SIG-M5 (cell line): ENCODE measurements around the gene CLDN6.
"Not testable (repeated sequence)": the region's sequence is repeated elsewhere in the genome, so short reads cannot be mapped to it uniquely, and the experiment has no call there.

Experiments used
- DNase-seq: peaks from one replicate; lab custom pipeline; 2025; lab: John Stamatoyannopoulos, UW

The CLDN6 gene, protein sequence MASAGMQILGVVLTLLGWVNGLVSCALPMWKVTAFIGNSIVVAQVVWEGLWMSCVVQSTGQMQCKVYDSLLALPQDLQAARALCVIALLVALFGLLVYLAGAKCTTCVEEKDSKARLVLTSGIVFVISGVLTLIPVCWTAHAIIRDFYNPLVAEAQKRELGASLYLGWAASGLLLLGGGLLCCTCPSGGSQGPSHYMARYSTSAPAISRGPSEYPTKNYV

DNA sequence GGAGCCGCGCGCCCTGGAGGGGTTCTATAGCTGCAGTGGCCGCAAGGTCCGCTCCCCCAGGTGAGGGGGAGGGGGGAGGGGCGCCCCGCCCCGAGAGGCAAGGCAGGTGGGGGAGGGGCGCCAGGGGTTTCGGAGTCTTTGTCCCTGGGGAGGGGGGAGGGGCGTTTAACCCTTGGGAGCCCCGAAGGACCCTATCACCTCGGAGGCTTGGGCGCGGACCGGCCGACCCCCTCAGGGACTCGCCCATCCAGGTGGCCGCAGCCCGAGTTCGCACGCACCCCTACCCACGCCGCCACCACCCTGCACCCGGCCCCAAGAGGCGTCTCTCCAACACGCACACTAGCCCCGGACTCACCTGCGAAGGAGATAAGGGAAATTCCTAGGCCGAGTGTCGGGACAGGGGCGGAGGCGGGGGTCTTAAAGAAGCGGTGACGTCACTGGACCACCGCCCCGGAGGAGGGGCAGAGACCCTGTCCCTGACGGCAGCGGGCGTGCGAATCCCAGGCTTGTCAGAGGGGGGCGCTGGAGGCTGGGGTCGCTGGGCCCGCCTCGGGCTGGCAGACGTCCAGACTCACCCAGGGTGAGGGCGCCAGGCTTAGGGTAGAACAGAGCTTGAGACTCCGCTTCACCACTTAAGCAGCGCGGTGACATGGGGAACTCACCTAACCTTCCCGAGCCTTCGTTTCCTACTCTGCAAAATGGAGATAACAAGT lies at the start of gene CLDN6:
Gene CLDN6, minus strand, starts transcription at position 390 of the 713 bp plus-strand sequence. CDS start 2,162 bp downstream, outside the sequence.
- no peak for DNase-seq

DNA sequence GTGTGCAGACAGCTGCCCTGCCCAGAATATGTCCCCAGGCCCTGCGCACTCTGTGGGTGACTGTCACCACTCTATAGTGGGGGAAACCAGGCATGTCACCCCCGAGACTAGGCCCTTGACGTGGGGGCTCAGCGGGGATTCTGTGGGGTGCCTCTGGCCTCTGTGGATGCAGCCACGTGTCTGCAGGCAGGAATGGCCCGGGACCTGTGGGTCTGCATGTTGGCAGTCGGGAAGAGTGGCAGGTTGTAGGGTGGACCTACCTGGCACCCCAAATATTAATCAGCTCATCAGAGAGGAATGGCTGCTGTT lies 48.4 kb upstream of the CLDN6 start:
- DNase-seq = no peak

GRCh38 chr16:3065742-3066439 lies 47.9 kb upstream of the CLDN6 start:
- DNase-seq = no peak

- no peak for DNase-seq
These were observed 47.2 kb upstream of the CLDN6 start, which contains the start of gene IL32 for GRCh38 chr16:3065069-3065741. IL32 (plus strand) TSS chr16:3065640; CDS start chr16:3065812, 172 bp downstream.

DNA sequence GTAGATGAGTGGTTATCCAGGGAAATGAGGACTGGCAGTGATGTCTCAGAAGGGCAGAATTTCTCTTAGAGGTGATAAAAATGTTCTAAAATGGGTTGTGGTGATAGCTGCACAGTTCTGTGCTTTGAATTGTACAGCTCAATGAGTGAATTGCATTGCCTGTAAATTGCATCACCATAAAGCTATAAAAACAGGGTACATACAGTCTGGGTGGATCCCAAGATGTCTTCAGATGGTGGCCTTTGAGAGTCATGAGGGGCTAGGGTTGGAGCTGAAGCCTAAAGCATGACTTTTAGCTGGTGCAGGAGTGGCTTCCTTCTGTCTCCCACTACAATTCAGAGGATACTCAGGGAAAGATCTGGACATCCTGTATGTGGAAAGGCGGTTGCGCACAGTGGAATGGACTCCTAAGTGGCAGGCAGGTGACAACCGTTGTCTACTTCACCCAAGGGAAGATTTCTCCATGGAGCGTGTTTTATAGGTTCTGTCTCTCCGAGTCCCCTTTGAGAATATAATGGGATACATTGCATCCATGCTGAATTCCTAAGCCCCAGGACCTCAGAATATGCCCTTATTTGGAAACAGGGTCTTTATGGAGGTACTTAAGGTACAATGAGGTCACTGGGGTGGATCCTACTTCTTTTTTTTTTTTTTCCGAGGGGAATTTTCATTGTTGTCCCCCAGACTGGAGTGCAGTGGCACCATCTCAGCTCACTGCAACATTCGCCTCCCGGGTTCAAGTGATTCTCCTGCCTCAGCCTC lies 45.8 kb upstream of the CLDN6 start:
- DNase-seq = no peak

DNA sequence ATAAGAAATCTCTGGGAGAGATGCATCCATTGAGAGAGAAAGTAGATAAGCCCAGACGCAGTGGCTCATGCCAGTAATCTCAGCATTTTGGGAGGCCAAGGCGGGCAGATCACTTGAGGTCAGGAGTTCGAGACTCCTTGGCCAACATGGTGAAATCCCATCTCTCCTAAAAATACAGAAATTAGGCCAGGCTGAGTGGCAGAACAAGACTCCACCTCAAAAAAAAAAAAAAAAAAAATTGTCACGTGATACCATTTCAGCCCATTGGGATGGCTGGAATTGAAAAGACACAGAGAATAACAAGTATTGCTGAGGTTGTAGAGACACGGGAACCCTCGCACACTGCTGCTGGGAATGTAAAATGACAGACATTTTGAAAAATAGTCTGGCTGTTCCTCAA lies 44.6 kb upstream of the CLDN6 start:
- no peak for DNase-seq

GRCh38 chr16:3060339-3061127 lies 42.5 kb upstream of the CLDN6 start:
- no peak for DNase-seq

GRCh38 chr16:3059723-3060242 lies 41.8 kb upstream of the CLDN6 start:
- no peak for DNase-seq

DNA sequence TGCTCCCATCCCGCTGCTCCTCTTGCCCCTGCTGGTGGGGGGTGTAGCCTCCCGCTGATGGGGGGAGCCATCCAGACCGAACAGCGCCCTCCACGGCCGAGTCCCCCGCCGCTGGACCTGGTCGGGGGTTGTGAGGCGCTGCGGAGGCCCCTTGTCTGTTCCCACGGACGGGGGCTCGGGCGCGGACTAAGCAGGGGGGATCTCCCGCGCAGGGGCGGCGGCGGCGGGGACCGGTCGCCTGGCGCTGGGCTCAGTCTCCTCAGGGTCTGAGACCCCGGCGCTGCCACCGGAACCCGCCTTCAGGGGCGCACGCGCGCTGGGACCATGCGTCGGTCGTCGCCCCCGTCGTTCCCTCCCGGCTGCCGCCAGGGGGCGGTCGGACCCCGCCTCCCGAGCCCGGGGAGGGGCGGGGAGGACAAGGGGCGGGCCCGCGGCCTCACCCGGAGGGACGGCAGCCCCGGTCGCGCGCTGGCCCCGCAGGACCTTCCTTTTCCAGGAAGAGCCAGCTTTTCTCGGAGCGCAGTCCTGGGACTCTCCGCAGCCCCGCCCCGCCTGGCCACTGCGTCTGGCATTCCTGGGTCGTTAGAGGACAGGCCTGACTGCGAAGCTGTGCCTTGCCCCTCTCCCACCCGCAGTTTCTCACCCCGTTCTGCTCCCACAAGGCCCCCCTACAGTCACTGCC lies 41.2 kb upstream of the CLDN6 start:
- DNase-seq = no peak

DNA sequence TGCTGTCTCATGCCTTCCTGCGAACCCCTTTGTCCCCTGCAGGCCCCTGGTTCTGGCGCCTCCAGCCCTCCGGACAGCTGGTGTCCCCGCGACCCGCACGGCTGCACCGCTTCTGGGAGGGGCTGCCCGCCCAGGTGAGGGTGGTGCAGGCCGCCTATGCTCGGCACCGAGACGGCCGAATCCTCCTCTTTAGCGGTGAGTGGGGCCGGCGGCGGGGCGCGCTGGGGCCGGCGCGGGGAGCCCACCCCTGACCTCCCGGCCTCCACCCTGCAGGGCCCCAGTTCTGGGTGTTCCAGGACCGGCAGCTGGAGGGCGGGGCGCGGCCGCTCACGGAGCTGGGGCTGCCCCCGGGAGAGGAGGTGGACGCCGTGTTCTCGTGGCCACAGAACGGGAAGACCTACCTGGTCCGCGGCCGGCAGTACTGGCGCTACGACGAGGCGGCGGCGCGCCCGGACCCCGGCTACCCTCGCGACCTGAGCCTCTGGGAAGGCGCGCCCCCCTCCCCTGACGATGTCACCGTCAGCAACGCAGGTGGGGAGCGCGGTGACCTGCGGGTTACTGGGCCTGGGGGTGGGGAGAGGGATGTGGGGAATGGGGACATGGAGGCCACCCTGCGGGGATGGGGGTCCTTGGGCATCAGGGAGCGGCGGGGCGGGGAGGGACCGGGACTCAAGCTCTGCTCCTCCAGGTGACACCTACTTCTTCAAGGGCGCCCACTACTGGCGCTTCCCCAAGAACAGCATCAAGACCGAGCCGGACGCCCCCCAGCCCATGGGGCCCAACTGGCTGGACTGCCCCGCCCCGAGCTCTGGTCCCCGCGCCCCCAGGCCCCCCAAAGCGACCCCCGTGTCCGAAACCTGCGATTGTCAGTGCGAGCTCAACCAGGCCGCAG lies 40.4 kb upstream of the CLDN6 start:
- no peak for DNase-seq

- DNase-seq = no peak
These were observed 39.5 kb upstream of the CLDN6 start for GRCh38 chr16:3057181-3058138.

- DNase-seq = no peak
These were observed 38.6 kb upstream of the CLDN6 start for GRCh38 chr16:3056336-3057180.

DNA sequence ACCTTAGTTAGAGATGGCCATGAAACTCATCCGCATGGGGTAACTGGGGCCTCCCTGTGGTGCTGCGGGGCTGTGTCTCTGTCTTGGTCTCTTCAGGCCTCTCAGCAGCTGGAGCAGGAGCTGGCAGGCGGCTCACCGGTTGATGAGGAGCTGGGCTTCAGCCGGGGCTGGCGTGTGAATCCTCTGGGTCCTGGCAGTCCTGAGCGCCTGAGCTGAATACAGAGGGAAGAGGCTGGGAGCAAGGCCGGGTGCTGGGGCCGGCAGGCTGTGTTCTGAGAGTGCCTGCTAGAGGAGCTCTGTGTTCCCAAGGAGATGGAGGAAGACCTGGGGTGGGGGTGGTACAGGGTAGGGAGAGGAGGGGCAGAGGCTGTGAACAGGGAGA lies 37.7 kb upstream of the CLDN6 start:
- not testable (repeated sequence) for DNase-seq

DNA sequence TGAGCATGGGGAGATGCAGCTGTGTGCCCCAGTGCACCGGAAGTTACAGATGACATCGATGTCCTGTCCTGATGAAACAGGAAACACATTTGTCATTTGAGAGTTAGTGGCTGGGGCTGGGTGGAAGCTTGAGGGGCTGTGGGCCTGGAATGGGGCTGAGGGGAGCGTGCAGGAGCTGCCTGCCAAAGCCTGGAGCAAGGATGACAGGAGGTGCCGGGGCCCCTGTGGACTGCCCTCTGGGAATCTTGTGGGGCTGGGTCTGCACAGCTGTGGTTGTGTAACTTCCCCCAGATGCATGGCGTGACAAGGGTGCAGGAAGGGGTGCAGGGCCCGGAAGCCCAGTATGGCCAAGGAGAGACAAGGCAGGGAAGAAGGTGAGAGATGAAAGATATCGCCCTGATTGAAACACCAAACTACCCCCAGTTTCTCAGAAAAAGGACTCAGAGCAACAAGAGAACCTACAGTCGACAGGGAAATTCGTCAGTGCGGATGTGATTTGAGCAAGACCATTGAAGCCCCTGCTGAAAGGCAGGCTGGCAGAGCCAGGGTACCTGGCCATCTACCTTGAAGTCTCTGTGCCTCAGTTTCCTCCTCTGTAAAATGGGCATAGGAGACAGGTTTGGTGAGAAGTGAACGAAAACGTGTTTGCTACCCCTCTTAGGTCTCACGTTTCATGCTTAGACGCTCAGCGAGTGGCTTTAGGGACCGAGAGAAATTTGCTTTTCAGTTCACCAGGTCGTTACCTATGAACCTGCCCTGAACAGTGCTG lies 37.2 kb upstream of the CLDN6 start:
- no peak for DNase-seq

DNA sequence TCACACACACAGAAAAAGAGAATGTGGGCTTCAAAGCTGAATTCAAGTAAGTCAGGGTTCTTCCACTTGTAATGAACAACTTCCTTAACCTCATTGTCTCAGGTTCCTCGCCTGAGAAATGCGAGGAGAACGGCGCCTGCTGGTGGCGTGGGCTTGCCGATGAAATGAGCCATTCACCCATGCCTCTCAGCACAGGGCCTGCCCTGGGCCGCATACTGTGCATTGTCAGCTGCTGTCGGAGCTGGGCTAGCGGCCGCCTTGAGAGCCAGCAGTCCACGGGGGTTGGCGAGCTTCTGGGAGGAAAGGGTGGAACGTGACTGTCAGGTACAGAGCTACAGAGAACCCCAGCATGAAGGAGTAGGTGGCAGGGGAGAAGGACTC lies 35.3 kb upstream of the CLDN6 start:
- DNase-seq = not testable (repeated sequence)

DNA sequence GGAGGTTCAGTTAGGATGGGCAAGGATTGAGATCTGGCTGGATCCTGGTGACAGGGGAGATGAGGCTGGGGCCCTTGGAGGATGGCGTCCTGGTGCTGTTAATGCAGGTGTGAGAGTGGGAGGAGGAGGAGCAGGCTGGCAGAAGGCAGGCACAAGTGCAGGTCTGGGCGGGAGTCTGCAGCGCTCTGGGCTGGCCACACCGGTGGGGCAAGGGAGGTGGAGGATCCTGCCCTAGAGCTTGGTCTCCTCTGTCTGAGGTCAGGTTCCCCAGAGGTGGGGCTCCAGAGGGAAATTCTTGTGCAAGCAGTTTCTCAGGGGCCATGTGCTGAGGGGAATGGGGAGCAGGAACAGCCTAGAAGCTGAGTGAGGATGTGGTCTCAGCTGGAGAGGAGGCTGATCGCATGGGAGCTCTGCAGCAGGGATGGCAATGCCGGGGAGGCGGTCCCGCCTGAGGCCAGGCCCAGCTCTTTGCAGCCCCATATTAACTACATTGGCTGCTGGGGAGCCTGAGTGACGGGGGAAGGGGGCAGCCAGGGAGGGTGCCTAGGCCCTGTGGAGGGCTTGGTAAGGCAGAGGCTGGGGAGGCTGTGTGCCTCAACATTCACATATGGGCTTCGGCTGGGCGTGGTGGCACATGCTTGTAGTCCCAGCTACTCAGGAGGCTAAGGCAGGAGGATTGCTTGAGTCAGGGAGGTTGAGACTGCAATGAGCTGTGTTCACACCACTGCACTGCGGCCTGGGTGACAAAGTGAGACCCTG lies 34.8 kb upstream of the CLDN6 start:
- not testable (repeated sequence) for DNase-seq
